K562 (cell line): ENCODE measurements around the gene AP1B1. TPM values are rescaled to one million over a fixed set of nuclear protein-coding genes. Genes with fewer than 3 reads are reported as not detected.

Experiments
- ATAC-seq: fragments of 200-7000 bp; cut with Tn5 transposase; 3 replicates; pipeline ENCODE4 v1.9.1; 2020; ENCODE audit warnings: moderate library complexity
- BruUV-seq: library from RNA; stranded (reverse); fragments of 400-500 nt; replicated peaks from 2 replicates; lab custom pipeline; 2021; lab: Mats Ljungman, UMichigan
- CTCF ChIA-PET: fragments of 300-600 bp; formaldehyde crosslinking; extraction: SDS; loops from one replicate; lab custom pipeline; 2021; ENCODE audit warnings: low intra/inter-chr PET ratio; lab: Yijun Ruan, JAX
- POLR2A ChIA-PET: fragments of 300-600, 350-650 bp; sonication (Branson Sonifier 250); formaldehyde crosslinking; extraction: SDS; loops from one replicate; lab custom pipeline; 2021; ENCODE audit warnings: antibody characterized with exemption, inconsistent platforms; lab: Yijun Ruan, JAX
- DNase-seq, 4 experiments: peaks; one replicate each; pipeline versions ENCODE4 v3.0.0 to v3.0.0-alpha.2; 2011 to 2018; ENCODE audit warnings: low spot score in 3 of 4, mixed read lengths in 3 of 4; ENCODE audit errors: extremely low read depth in 1 of 4
- FAIRE-seq: peaks from 2 replicates; lab custom pipeline; 2011; peaks lifted over from hg19 to GRCh38; lab: Jason Lieb, UNC
- H2AFZ ChIP-seq: 2 replicates; pipeline ENCODE4 v1.6.0; 2011; ENCODE audit warnings: low read depth, low read length, control low read depth, inconsistent platforms
- H3K27ac ChIP-seq: fragments of 200-600 bp; 3 replicates; pipeline ENCODE4 v1.8.0; 2011; ENCODE audit warnings: low read depth, mild to moderate bottlenecking, control low read depth, inconsistent platforms, low read length, moderate library complexity, mixed read lengths; ENCODE audit errors: extremely low read depth
- H3K27me3 ChIP-seq, 2 experiments: fragments of 300-600 bp in 1 of 2; 2 replicates in 1 of 2; 3 replicates in 1 of 2; pipeline versions ENCODE4 v1.6.0 to v1.8.0; 2011; ENCODE audit warnings: inconsistent platforms in 2 of 2, low read length in 2 of 2, mild to moderate bottlenecking in 1 of 2, mixed read lengths in 1 of 2, moderate library complexity in 1 of 2; ENCODE audit not compliant: control insufficient read depth in 2 of 2, insufficient read depth in 2 of 2
- H3K36me3 ChIP-seq: fragments of 300-600 bp; 3 replicates; pipeline ENCODE4 v1.8.0; 2011; ENCODE audit warnings: mild to moderate bottlenecking, low read length, inconsistent platforms; ENCODE audit not compliant: control insufficient read depth, insufficient read depth
- H3K4me1 ChIP-seq, 2 experiments: fragments of 200-600 bp in 1 of 2; replicated peaks in 1 of 2; 2 replicates in 1 of 2; 3 replicates in 1 of 2; pipeline versions ENCODE4 v1.5.1 to v1.8.0; 2011; ENCODE audit warnings: inconsistent platforms in 2 of 2, low read length in 2 of 2, mild to moderate bottlenecking in 1 of 2, mixed read lengths in 1 of 2, moderate library complexity in 1 of 2; ENCODE audit not compliant: control insufficient read depth in 2 of 2, insufficient read depth in 2 of 2
- H3K4me2 ChIP-seq: 2 replicates; pipeline ENCODE4 v1.6.1; 2011; ENCODE audit warnings: low read length, control low read depth, inconsistent platforms, mixed read lengths; ENCODE audit not compliant: insufficient read depth
- H3K4me3 ChIP-seq: fragments of 200-600 bp; sonication (generic), shearing (Covaris generic); 2 replicates; pipeline ENCODE4 v1.5.1; 2016; ENCODE audit warnings: control low read depth, inconsistent platforms
- H3K79me2 ChIP-seq: fragments of 200-600 bp; 3 replicates; pipeline ENCODE4 v1.8.0; 2011; ENCODE audit warnings: low read length, inconsistent platforms; ENCODE audit not compliant: control insufficient read depth, insufficient read depth
- H3K9ac ChIP-seq, 2 experiments: 2 replicates each; pipeline versions ENCODE4 v1.6.0 to v1.6.1; 2011; ENCODE audit warnings: low read depth in 2 of 2, low read length in 2 of 2, control low read depth in 1 of 2, inconsistent platforms in 1 of 2, mild to moderate bottlenecking in 1 of 2, mixed read lengths in 1 of 2; ENCODE audit not compliant: insufficient read depth in 1 of 2
- H3K9me1 ChIP-seq: one replicate; pipeline ENCODE4 v1.6.0; 2011; ENCODE audit warnings: inconsistent platforms, mild to moderate bottlenecking, low read length, moderate library complexity; ENCODE audit not compliant: control insufficient read depth, insufficient read depth
- H3K9me3 ChIP-seq: replicated peaks from 2 replicates; pipeline ENCODE4 v1.5.1; 2011; ENCODE audit warnings: low read depth, low read length, inconsistent platforms; ENCODE audit not compliant: control insufficient read depth, insufficient read depth
- H4K20me1 ChIP-seq: replicated peaks from 2 replicates; pipeline ENCODE4 v1.6.1; 2011; ENCODE audit warnings: low read length, inconsistent platforms, mixed read lengths; ENCODE audit not compliant: control insufficient read depth, insufficient read depth
- ARID2 ChIP-seq: fragments of 450-650 bp; IDR thresholded peaks from 2 replicates; pipeline ENCODE4 v1.6.1; 2017; ENCODE audit warnings: antibody characterized with exemption, mild to moderate bottlenecking
- MAFK ChIP-seq: IDR thresholded peaks from 2 replicates; pipeline ENCODE4 v1.6.1; 2011; ENCODE audit warnings: low read length, improper control_type of control experiment
- PCBP1 ChIP-seq: fragments of 200-400 bp; formaldehyde crosslinking; IDR thresholded peaks from 2 replicates; pipeline ENCODE4 v1.6.1; 2018; ENCODE audit warnings: mild to moderate bottlenecking, low read depth, low read length; ENCODE audit not compliant: poor library complexity, severe bottlenecking
- TSC22D4 ChIP-seq: fragments of 450-650 bp; IDR thresholded peaks from 2 replicates; pipeline ENCODE4 v1.6.1; 2016; ENCODE audit warnings: missing genetic modification characterization, missing biosample characterization, control low read depth
- ZKSCAN1 ChIP-seq: fragments of 150-350 bp; IDR thresholded peaks from 2 replicates; pipeline ENCODE4 v1.6.1; 2016; ENCODE audit warnings: low read depth, low read length
- ZNF324 ChIP-seq: fragments of 250-450 bp; sonication (Bioruptor Pico); IDR thresholded peaks from 2 replicates; pipeline ENCODE4 v1.4.0; 2020; ENCODE audit warnings: mild to moderate bottlenecking
- ZNF561 ChIP-seq: fragments of 450-650 bp; formaldehyde crosslinking; conservative IDR thresholded peaks from 2 replicates; pipeline ENCODE4 v1.4.0; 2020; ENCODE audit warnings: mild to moderate bottlenecking, moderate library complexity
- WGBS: fragments of 100-300 bp; shearing (Covaris generic); methylation state at CpG from one replicate; pipeline ENCODE4 v1.1.6; 2016; ENCODE audit warnings: low coverage, mixed read lengths; ENCODE audit not compliant: insufficient coverage; ENCODE audit errors: missing lambda C conversion rate; 5-methylcytosine and 5-hydroxymethylcytosine counted together
- in situ Hi-C: fragments of 300-500 bp; cut with MboI; formaldehyde crosslinking; loops from 4 replicates; pipeline ENCODE4 v1.15.0; 2018; ENCODE audit warnings: inconsistent platforms, mixed read lengths
- intact Hi-C: fragments of 100-400 bp; cut with micrococcal nuclease; formaldehyde crosslinking; loops from 2 replicates; pipeline ENCODE4 v1.14.2; 2022
- polyA plus RNA-seq, 8 experiments: library from polyadenylated mRNA; depleted of rRNA in 4 of 8; stranded (reverse) in 5 of 8; unstranded in 3 of 8; fragments of >200 nt; fragmentation: Nextera tagmentation in 2 of 8; fragmentation: Illumina TruSeq in 1 of 8; extraction: Ambion mirVana in 2 of 8; extraction: Trizol in 1 of 8; gene quantifications; 2 replicates each; pipeline versions ENCODE4 v1.2.1 to v1.2.3, GENCODE V29; 2011 to 2014; ENCODE audit warnings: inconsistent platforms in 1 of 8, missing spikeins in 1 of 8
- total RNA-seq, 7 experiments: library from RNA; depleted of rRNA in 6 of 7; stranded (reverse); fragments of >200 nt in 6 of 7; fragmentation: Illumina TruSeq in 2 of 7; extraction: Trizol in 2 of 7; gene quantifications; 2 replicates each; pipeline versions ENCODE4 v1.2.1 to v1.2.3, GENCODE V29; 2011 to 2021; ENCODE audit warnings: low replicate concordance in 1 of 7
- TF ChIP-seq, protein P1 (sequence below): fragments of 450-650 bp; IDR thresholded peaks from 2 replicates; pipeline ENCODE4 v1.6.1; 2018; ENCODE audit warnings: mild to moderate bottlenecking, low read depth; ENCODE audit not compliant: partially characterized antibody
- TF ChIP-seq, protein P2 (sequence below): sonication (generic); formaldehyde crosslinking; IDR thresholded peaks from 2 replicates; pipeline ENCODE4 v1.8.0; 2022; ENCODE audit warnings: missing genetic modification reagents, mild to moderate bottlenecking, moderate library complexity, borderline replicate concordance
- TF ChIP-seq, protein P3 (sequence below): IDR thresholded peaks from 3 replicates; pipeline ENCODE4 v1.6.1; 2011; ENCODE audit warnings: borderline replicate concordance, mild to moderate bottlenecking, moderate library complexity; ENCODE audit not compliant: insufficient read length; ENCODE audit errors: extremely low read depth
- TF ChIP-seq, protein P4 (sequence below), 3 experiments: fragments of 200-800 bp in 1 of 3; sonication (Bioruptor generic) in 1 of 3; sonication (generic) in 1 of 3; formaldehyde crosslinking in 1 of 3; IDR thresholded peaks; 2 replicates each; pipeline versions ENCODE4 v1.6.1 to v1.8.0; 2016 to 2022; ENCODE audit warnings: mild to moderate bottlenecking in 2 of 3, missing compliant biosample characterization in 2 of 3, missing genetic modification characterization in 2 of 3, missing genetic modification reagents in 1 of 3
- TF ChIP-seq, protein P5 (sequence below): conservative IDR thresholded peaks from 2 replicates; pipeline ENCODE4 v1.6.1; 2011; ENCODE audit warnings: low read depth, mild to moderate bottlenecking, low read length; ENCODE audit not compliant: control insufficient read depth

Gene AP1B1
- total and polyA plus RNA-seq, 9 of the 15 experiments (the other 6 are each of a cell fraction or from before 2014, with no cell fraction given) = 1.2 to 60.9 (median 30.1) TPM

DNA sequence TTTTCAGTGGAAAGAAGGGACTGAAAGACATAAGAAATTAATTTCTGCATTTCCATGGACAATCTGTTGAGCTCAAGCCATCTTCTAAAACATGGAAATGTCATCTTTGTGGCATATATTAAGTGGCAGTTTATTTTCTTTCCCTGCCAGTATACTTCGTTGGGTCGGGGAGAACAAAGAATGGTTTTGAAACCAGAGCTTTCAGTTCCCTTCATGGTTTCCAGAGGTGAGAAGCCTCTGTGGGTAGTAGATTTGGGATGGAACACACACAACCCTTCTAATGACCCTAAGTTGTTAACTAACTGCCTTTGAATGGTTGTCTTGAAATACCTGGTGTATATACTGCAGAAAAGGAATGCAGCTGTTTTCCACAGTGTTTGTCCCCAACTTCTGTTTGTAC lies 99.5 kb downstream of the AP1B1 start:
- in situ Hi-C loops = no loop called here
- WGBS = 70% methylated on average over 2 of the region's 2 CpGs
- BruUV-seq = no TSS peak
- ATAC-seq (no peak), DNase-seq (no peak), FAIRE-seq (no peak)
- Histone ChIP-seq H3K9me3 (no peaks in the 10 kb centered on the region), H4K20me1 (0 out of 2 replicates have a peak, but pooled peaks cover 2% of the 10 kb centered on the region), H3K4me3 (no peak overlapping the region), H2AFZ (no peak overlapping the region), H3K4me1 (no peaks in the 10 kb centered on the region), H3K79me2 (peaks cover 31% of the 10 kb centered on the region; the same call in 2 of the 3 replicates), H3K9ac (no peak overlapping the region), H3K27ac (no peak overlapping the region), H3K9me1 (no peaks in the 10 kb centered on the region), H3K36me3 (peaks cover 97% of the 10 kb centered on the region), H3K4me2 (no peak overlapping the region), H3K27me3 (no peaks in the 10 kb centered on the region)
- ChIA-PET POLR2A (no interaction called here), CTCF (no interaction called here)
- intact Hi-C loops = no loop called here
- TF ChIP-seq, protein P1, sequence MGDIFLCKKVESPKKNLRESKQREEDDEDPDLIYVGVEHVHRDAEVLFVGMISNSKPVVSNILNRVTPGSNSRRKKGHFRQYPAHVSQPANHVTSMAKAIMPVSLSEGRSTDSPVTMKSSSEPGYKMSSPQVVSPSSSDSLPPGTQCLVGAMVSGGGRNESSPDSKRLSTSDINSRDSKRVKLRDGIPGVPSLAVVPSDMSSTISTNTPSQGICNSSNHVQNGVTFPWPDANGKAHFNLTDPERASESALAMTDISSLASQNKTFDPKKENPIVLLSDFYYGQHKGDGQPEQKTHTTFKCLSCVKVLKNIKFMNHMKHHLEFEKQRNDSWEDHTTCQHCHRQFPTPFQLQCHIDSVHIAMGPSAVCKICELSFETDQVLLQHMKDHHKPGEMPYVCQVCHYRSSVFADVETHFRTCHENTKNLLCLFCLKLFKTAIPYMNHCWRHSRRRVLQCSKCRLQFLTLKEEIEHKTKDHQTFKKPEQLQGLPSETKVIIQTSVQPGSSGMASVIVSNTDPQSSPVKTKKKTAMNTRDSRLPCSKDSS = no peak
- TF ChIP-seq, protein P2, sequence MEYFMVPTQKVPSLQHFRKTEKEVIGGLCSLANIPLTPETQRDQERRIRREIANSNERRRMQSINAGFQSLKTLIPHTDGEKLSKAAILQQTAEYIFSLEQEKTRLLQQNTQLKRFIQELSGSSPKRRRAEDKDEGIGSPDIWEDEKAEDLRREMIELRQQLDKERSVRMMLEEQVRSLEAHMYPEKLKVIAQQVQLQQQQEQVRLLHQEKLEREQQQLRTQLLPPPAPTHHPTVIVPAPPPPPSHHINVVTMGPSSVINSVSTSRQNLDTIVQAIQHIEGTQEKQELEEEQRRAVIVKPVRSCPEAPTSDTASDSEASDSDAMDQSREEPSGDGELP = no peak
- no peak for TF ChIP-seq ZNF561
- no peak for TF ChIP-seq TSC22D4 (tag)
- TF ChIP-seq ARID2 = no peak
- TF ChIP-seq ZNF324 (CRISPR knock-in tag) = no peak
- TF ChIP-seq MAFK = no peak
- TF ChIP-seq, protein P3, sequence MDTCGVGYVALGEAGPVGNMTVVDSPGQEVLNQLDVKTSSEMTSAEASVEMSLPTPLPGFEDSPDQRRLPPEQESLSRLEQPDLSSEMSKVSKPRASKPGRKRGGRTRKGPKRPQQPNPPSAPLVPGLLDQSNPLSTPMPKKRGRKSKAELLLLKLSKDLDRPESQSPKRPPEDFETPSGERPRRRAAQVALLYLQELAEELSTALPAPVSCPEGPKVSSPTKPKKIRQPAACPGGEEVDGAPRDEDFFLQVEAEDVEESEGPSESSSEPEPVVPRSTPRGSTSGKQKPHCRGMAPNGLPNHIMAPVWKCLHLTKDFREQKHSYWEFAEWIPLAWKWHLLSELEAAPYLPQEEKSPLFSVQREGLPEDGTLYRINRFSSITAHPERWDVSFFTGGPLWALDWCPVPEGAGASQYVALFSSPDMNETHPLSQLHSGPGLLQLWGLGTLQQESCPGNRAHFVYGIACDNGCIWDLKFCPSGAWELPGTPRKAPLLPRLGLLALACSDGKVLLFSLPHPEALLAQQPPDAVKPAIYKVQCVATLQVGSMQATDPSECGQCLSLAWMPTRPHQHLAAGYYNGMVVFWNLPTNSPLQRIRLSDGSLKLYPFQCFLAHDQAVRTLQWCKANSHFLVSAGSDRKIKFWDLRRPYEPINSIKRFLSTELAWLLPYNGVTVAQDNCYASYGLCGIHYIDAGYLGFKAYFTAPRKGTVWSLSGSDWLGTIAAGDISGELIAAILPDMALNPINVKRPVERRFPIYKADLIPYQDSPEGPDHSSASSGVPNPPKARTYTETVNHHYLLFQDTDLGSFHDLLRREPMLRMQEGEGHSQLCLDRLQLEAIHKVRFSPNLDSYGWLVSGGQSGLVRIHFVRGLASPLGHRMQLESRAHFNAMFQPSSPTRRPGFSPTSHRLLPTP = no peak
- no peak for TF ChIP-seq PCBP1
- TF ChIP-seq, protein P4, sequence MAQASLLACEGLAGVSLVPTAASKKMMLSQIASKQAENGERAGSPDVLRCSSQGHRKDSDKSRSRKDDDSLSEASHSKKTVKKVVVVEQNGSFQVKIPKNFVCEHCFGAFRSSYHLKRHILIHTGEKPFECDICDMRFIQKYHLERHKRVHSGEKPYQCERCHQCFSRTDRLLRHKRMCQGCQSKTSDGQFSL (CRISPR knock-in tag; IDR thresholded peaks at IDR 0.05) = no peak
- TF ChIP-seq, protein P4 (tag; IDR thresholded peaks at IDR 0.05) = no peak
- TF ChIP-seq, protein P5, sequence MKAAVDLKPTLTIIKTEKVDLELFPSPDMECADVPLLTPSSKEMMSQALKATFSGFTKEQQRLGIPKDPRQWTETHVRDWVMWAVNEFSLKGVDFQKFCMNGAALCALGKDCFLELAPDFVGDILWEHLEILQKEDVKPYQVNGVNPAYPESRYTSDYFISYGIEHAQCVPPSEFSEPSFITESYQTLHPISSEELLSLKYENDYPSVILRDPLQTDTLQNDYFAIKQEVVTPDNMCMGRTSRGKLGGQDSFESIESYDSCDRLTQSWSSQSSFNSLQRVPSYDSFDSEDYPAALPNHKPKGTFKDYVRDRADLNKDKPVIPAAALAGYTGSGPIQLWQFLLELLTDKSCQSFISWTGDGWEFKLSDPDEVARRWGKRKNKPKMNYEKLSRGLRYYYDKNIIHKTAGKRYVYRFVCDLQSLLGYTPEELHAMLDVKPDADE = no peak
- TF ChIP-seq ZKSCAN1 = no peak
